ENCODE results near the gene EXOC6.

- no peak for TF ChIP-seq ZSCAN30 (CRISPR knock-in tag; IDR thresholded peaks at IDR 0.05)
- no peak for TF ChIP-seq MYC (CRISPR knock-in tag; IDR thresholded peaks at IDR 0.05; ENCODE audit: borderline replicate concordance)
- TF ChIP-seq ZSCAN12 (CRISPR knock-in tag; IDR thresholded peaks at IDR 0.05) = no peak
- no peak for TF ChIP-seq ZBTB21 (CRISPR knock-in tag; IDR thresholded peaks at IDR 0.05)
- TF ChIP-seq ZNF121 (CRISPR knock-in tag; IDR thresholded peaks at IDR 0.05) = no peak
- TF ChIP-seq, protein P1, sequence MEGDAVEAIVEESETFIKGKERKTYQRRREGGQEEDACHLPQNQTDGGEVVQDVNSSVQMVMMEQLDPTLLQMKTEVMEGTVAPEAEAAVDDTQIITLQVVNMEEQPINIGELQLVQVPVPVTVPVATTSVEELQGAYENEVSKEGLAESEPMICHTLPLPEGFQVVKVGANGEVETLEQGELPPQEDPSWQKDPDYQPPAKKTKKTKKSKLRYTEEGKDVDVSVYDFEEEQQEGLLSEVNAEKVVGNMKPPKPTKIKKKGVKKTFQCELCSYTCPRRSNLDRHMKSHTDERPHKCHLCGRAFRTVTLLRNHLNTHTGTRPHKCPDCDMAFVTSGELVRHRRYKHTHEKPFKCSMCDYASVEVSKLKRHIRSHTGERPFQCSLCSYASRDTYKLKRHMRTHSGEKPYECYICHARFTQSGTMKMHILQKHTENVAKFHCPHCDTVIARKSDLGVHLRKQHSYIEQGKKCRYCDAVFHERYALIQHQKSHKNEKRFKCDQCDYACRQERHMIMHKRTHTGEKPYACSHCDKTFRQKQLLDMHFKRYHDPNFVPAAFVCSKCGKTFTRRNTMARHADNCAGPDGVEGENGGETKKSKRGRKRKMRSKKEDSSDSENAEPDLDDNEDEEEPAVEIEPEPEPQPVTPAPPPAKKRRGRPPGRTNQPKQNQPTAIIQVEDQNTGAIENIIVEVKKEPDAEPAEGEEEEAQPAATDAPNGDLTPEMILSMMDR (CRISPR knock-in tag; IDR thresholded peaks at IDR 0.05) = peak; percentile 69
- TF ChIP-seq KDM1A (CRISPR knock-in tag; IDR thresholded peaks at IDR 0.05) = no peak
- TF ChIP-seq ERF (CRISPR knock-in tag; IDR thresholded peaks at IDR 0.05) = no peak
- no peak for TF ChIP-seq ZNF407 (CRISPR knock-in tag; IDR thresholded peaks at IDR 0.05; ENCODE audit: not compliant biosample characterization)
- no peak for TF ChIP-seq ZNF274 (CRISPR knock-in tag; IDR thresholded peaks at IDR 0.05)
- no peak for TF ChIP-seq MIER2 (CRISPR knock-in tag; IDR thresholded peaks at IDR 0.05)
- TF ChIP-seq GPN1 (CRISPR knock-in tag; IDR thresholded peaks at IDR 0.05; ENCODE audit: borderline replicate concordance) = no peak
Measured at GRCh38 chr10:92914478-92915325, 66.4 kb downstream of the EXOC6 start.
